ENCODE data around the gene SLC5A3. TPM values are rescaled to one million over a fixed set of nuclear protein-coding genes. Genes with fewer than 3 reads are reported as not detected.

Gene SLC5A3
- total RNA-seq, 1 experiment from 2014 or later = 29.4 TPM

- in situ Hi-C loops (cut with HindIII; ENCODE audit: low pct_unique_long_range_greater_than_20kb, low sequenced_read_pairs) = no loop called here
- ATAC-seq = no peak
Measured at GRCh38 chr21:34037009-34037795, 36.2 kb upstream of the SLC5A3 start.

GRCh38 chr21:34039678-34040382 is 33.5 kb upstream of the SLC5A3 start:
- no TSS peak for BruUV-seq (replicated peaks)
- no peaks in the 10 kb centered on the region for H3K36me3 ChIP-seq (ENCODE audit: control insufficient read depth, insufficient read depth, low read length)
- ChIA-PET POLR2A (no interaction called here), CTCF (no interaction called here)
- no peak for ATAC-seq
- H3K4me3 ChIP-seq (ENCODE audit: low read depth in 2 of 2, low read length in 2 of 2) = no peak overlapping the region
- TF ChIP-seq, protein P1, sequence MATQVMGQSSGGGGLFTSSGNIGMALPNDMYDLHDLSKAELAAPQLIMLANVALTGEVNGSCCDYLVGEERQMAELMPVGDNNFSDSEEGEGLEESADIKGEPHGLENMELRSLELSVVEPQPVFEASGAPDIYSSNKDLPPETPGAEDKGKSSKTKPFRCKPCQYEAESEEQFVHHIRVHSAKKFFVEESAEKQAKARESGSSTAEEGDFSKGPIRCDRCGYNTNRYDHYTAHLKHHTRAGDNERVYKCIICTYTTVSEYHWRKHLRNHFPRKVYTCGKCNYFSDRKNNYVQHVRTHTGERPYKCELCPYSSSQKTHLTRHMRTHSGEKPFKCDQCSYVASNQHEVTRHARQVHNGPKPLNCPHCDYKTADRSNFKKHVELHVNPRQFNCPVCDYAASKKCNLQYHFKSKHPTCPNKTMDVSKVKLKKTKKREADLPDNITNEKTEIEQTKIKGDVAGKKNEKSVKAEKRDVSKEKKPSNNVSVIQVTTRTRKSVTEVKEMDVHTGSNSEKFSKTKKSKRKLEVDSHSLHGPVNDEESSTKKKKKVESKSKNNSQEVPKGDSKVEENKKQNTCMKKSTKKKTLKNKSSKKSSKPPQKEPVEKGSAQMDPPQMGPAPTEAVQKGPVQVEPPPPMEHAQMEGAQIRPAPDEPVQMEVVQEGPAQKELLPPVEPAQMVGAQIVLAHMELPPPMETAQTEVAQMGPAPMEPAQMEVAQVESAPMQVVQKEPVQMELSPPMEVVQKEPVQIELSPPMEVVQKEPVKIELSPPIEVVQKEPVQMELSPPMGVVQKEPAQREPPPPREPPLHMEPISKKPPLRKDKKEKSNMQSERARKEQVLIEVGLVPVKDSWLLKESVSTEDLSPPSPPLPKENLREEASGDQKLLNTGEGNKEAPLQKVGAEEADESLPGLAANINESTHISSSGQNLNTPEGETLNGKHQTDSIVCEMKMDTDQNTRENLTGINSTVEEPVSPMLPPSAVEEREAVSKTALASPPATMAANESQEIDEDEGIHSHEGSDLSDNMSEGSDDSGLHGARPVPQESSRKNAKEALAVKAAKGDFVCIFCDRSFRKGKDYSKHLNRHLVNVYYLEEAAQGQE (IDR thresholded peaks at IDR 0.05; ENCODE audit: insufficient read depth in 1 of 2, low read depth in 2 of 2, low read length in 1 of 2) = no peak
- no peak for TF ChIP-seq TCF7L2 (IDR thresholded peaks at IDR 0.05; ENCODE audit: low read depth, low read length)
- no peak for TF ChIP-seq SIN3A (IDR thresholded peaks at IDR 0.05; ENCODE audit: borderline replicate concordance, insufficient read depth, low read depth, low read length)
- no peak for TF ChIP-seq POLR2AphosphoS5 (IDR thresholded peaks at IDR 0.05; ENCODE audit: low read depth, low read length)
- TF ChIP-seq CTCF (IDR thresholded peaks at IDR 0.05) = no peak
- intact Hi-C loops (cut with micrococcal nuclease; ENCODE audit: unreplicated experiment) = no loop called here
- no peak for DNase-seq (ENCODE audit: low read depth, low spot score)
- no peak overlapping the region for H3K27ac ChIP-seq (ENCODE audit: low read length)
- in situ Hi-C loops (cut with HindIII; ENCODE audit: low pct_unique_long_range_greater_than_20kb, low sequenced_read_pairs) = no loop called here
- H3K9me3 ChIP-seq (ENCODE audit: control insufficient read depth, insufficient read depth, low read depth, low read length) = no peaks in the 10 kb centered on the region
- H3K27me3 ChIP-seq (ENCODE audit: control insufficient read depth, insufficient read depth, low read length) = no peaks in the 10 kb centered on the region
- H3K4me1 ChIP-seq (ENCODE audit: control insufficient read depth, insufficient read depth, low read length) = no peaks in the 10 kb centered on the region

More at GRCh38 chr21:34037009-34037795, 36.2 kb upstream of the SLC5A3 start:
- Histone ChIP-seq H3K4me1 (ENCODE audit: control insufficient read depth, insufficient read depth, low read length) (no peaks in the 10 kb centered on the region; the same call in 1 of the 2 replicates), H3K27ac (ENCODE audit: low read length) (no peak overlapping the region), H3K4me3 (ENCODE audit: low read depth in 2 of 2, low read length in 2 of 2) (no peak overlapping the region), H3K27me3 (ENCODE audit: control insufficient read depth, insufficient read depth, low read length) (no peaks in the 10 kb centered on the region), H3K36me3 (ENCODE audit: control insufficient read depth, insufficient read depth, low read length) (no peaks in the 10 kb centered on the region), H3K9me3 (ENCODE audit: control insufficient read depth, insufficient read depth, low read depth, low read length) (no peaks in the 10 kb centered on the region)
- ChIA-PET POLR2A (no interaction called here), CTCF (no interaction called here)
- intact Hi-C loops (cut with micrococcal nuclease; ENCODE audit: unreplicated experiment) = no loop called here
- TF ChIP-seq TCF7L2 (IDR thresholded peaks at IDR 0.05; ENCODE audit: low read depth, low read length) = no peak
- no peak for TF ChIP-seq POLR2AphosphoS5 (IDR thresholded peaks at IDR 0.05; ENCODE audit: low read depth, low read length)
- no peak for TF ChIP-seq SIN3A (IDR thresholded peaks at IDR 0.05; ENCODE audit: borderline replicate concordance, insufficient read depth, low read depth, low read length)
- TF ChIP-seq, protein P1 (IDR thresholded peaks at IDR 0.05; ENCODE audit: insufficient read depth in 1 of 2, low read depth in 2 of 2, low read length in 1 of 2) = no peak
- no peak for DNase-seq (ENCODE audit: low read depth, low spot score)
- BruUV-seq (replicated peaks) = no TSS peak
